ENCODE results near the gene PARP4.

GRCh38 chr13:24443366-24443765, 69.2 kb downstream of the PARP4 start:
- no peak for TF ChIP-seq REST (IDR thresholded peaks at IDR 0.05; ENCODE audit: low read depth)
- TF ChIP-seq MAX (IDR thresholded peaks at IDR 0.05) = no peak
- TF ChIP-seq CTCF (IDR thresholded peaks at IDR 0.05 in 2 of 3, conservative IDR thresholded peaks at IDR 0.05 in 1 of 3; ENCODE audit: borderline replicate concordance in 1 of 3, insufficient read depth in 1 of 3, low read depth in 2 of 3, low read length in 2 of 3) = no peak
- TF ChIP-seq ATF3 (IDR thresholded peaks at IDR 0.05) = no peak
- TF ChIP-seq EGR1 (IDR thresholded peaks at IDR 0.05; ENCODE audit: low read depth) = no peak
- no peak for TF ChIP-seq RAD21 (IDR thresholded peaks at IDR 0.05; ENCODE audit: low read depth)
- TF ChIP-seq EZH2 (IDR thresholded peaks at IDR 0.05) = no peak
- no peak for TF ChIP-seq POLR2A (IDR thresholded peaks at IDR 0.05; ENCODE audit: borderline replicate concordance, extremely low read depth, insufficient read depth, insufficient read length)
- TF ChIP-seq SRF (IDR thresholded peaks at IDR 0.05; ENCODE audit: low read depth) = no peak
- no peak for TF ChIP-seq EZH2phosphoT487 (IDR thresholded peaks at IDR 0.05; ENCODE audit: borderline replicate concordance)
- TF ChIP-seq ZNF274 (IDR thresholded peaks at IDR 0.05; ENCODE audit: low read depth, low read length) = no peak
- TF ChIP-seq ZBTB33 (IDR thresholded peaks at IDR 0.05; ENCODE audit: extremely low read depth, insufficient replicate concordance, low read length) = no peak
- TF ChIP-seq POLR2AphosphoS5 (IDR thresholded peaks at IDR 0.05; ENCODE audit: low read depth, low read length) = no peak
- TF ChIP-seq SIN3A (IDR thresholded peaks at IDR 0.05; ENCODE audit: low read depth) = no peak

Measured in HCT116 (cell line).